Osteoblast (primary cell): ENCODE data around the gene NDUFAF2. TPM values are rescaled to one million over a fixed set of nuclear protein-coding genes. Genes with fewer than 3 reads are reported as not detected.

Source experiments
- DNase-seq: peaks from one replicate; pipeline ENCODE4 v3.0.0; 2011; ENCODE audit warnings: low spot score, mixed read lengths; ENCODE audit not compliant: insufficient read length; ENCODE audit errors: missing footprints
- H2AFZ ChIP-seq: 2 replicates; pipeline ENCODE4 v1.6.0; 2011; ENCODE audit warnings: mild to moderate bottlenecking, low read length
- H3K27ac ChIP-seq: 2 replicates; pipeline ENCODE4 v1.5.1; 2011; ENCODE audit warnings: mild to moderate bottlenecking, low read depth, low read length, moderate library complexity
- H3K27me3 ChIP-seq: 2 replicates; pipeline ENCODE4 v1.6.0; 2012; ENCODE audit warnings: mild to moderate bottlenecking, control low read depth, inconsistent platforms, low read length, moderate library complexity; ENCODE audit not compliant: insufficient read depth
- H3K36me3 ChIP-seq: 2 replicates; pipeline ENCODE4 v1.5.1; 2011; ENCODE audit warnings: mild to moderate bottlenecking, low read length, control low read depth, moderate library complexity; ENCODE audit not compliant: insufficient read depth
- H3K4me1 ChIP-seq: 2 replicates; pipeline ENCODE4 v1.5.1; 2011; ENCODE audit warnings: mild to moderate bottlenecking, low read length, control low read depth, moderate library complexity; ENCODE audit not compliant: insufficient read depth
- H3K4me2 ChIP-seq: 2 replicates; pipeline ENCODE4 v1.6.0; 2011; ENCODE audit warnings: mild to moderate bottlenecking, low read length; ENCODE audit not compliant: insufficient read depth
- H3K4me3 ChIP-seq: fragments of 200-600 bp; sonication (generic); 3 replicates; pipeline ENCODE4 v1.5.1; 2012; ENCODE audit warnings: mild to moderate bottlenecking, low read length, inconsistent platforms; ENCODE audit not compliant: insufficient read depth
- H3K79me2 ChIP-seq: 2 replicates; pipeline ENCODE4 v1.6.0; 2012; ENCODE audit warnings: mild to moderate bottlenecking, low read length, control low read depth, inconsistent platforms; ENCODE audit not compliant: insufficient read depth
- H3K9me3 ChIP-seq: 2 replicates; pipeline ENCODE4 v1.5.1; 2011; ENCODE audit warnings: low read depth, low read length, control low read depth
- H4K20me1 ChIP-seq: 2 replicates; pipeline ENCODE4 v1.6.0; 2012; ENCODE audit warnings: mild to moderate bottlenecking, low read length, control low read depth; ENCODE audit not compliant: insufficient read depth
- CTCF ChIP-seq: IDR thresholded peaks from 2 replicates; pipeline ENCODE4 v1.5.1; 2011; ENCODE audit warnings: mild to moderate bottlenecking, low read depth, low read length, moderate library complexity; ENCODE audit errors: extremely low read depth
- total RNA-seq: library from RNA; depleted of rRNA; stranded (reverse); fragments of >200 nt; gene quantifications from 2 replicates; pipeline ENCODE4 v1.2.3, GENCODE V29; 2012

Gene NDUFAF2
- total RNA-seq, 1 donor = 22.1 TPM

GRCh38 chr5:61119066-61119465, 174.1 kb downstream of the NDUFAF2 start:
- H3K4me2 ChIP-seq = no peak overlapping the region
- no peak overlapping the region for H3K27ac ChIP-seq
- H3K4me3 ChIP-seq = no peak overlapping the region
- no peak for TF ChIP-seq CTCF
- H3K27me3 ChIP-seq = no peaks in the 10 kb centered on the region
- no peaks in the 10 kb centered on the region for H3K4me1 ChIP-seq
- no peaks in the 10 kb centered on the region for H3K9me3 ChIP-seq
- no peaks in the 10 kb centered on the region for H4K20me1 ChIP-seq
- no peaks in the 10 kb centered on the region for H3K79me2 ChIP-seq
- H3K36me3 ChIP-seq = no peaks in the 10 kb centered on the region
- no peak overlapping the region for H2AFZ ChIP-seq
- no peak for DNase-seq

- no peak overlapping the region for H3K4me3 ChIP-seq
- no peaks in the 10 kb centered on the region for H3K36me3 ChIP-seq
- no peak for DNase-seq
- H3K9me3 ChIP-seq = no peaks in the 10 kb centered on the region
- H3K4me2 ChIP-seq = no peak overlapping the region
- H4K20me1 ChIP-seq = no peaks in the 10 kb centered on the region
- no peaks in the 10 kb centered on the region for H3K79me2 ChIP-seq
- H2AFZ ChIP-seq = no peak overlapping the region
- H3K4me1 ChIP-seq = no peaks in the 10 kb centered on the region
- H3K27me3 ChIP-seq = no peaks in the 10 kb centered on the region
- no peak overlapping the region for H3K27ac ChIP-seq
- no peak for TF ChIP-seq CTCF
These were observed 175.5 kb downstream of the NDUFAF2 start for GRCh38 chr5:61120534-61120933.

GRCh38 chr5:61123145-61123544, 178.1 kb downstream of the NDUFAF2 start:
- Histone ChIP-seq H3K79me2 (no peaks in the 10 kb centered on the region), H3K4me3 (no peak overlapping the region), H3K4me1 (no peaks in the 10 kb centered on the region), H3K36me3 (no peaks in the 10 kb centered on the region), H3K9me3 (no peaks in the 10 kb centered on the region), H2AFZ (no peak overlapping the region), H3K27ac (no peak overlapping the region), H4K20me1 (no peaks in the 10 kb centered on the region), H3K27me3 (no peaks in the 10 kb centered on the region), H3K4me2 (no peak overlapping the region)
- no peak for TF ChIP-seq CTCF
- DNase-seq = no peak

GRCh38 chr5:61130289-61130688, 185.3 kb downstream of the NDUFAF2 start:
- no peak overlapping the region for H3K4me2 ChIP-seq
- no peak for DNase-seq
- H3K36me3 ChIP-seq = no peaks in the 10 kb centered on the region
- H4K20me1 ChIP-seq = no peaks in the 10 kb centered on the region
- H3K27me3 ChIP-seq = no peaks in the 10 kb centered on the region
- no peak for TF ChIP-seq CTCF
- no peak overlapping the region for H3K27ac ChIP-seq
- no peaks in the 10 kb centered on the region for H3K9me3 ChIP-seq
- no peaks in the 10 kb centered on the region for H3K79me2 ChIP-seq
- no peak overlapping the region for H2AFZ ChIP-seq
- no peak overlapping the region for H3K4me3 ChIP-seq
- no peaks in the 10 kb centered on the region for H3K4me1 ChIP-seq
